ENCODE measurements around the gene LILRA2. TPM values are rescaled to one million over a fixed set of nuclear protein-coding genes. Genes with fewer than 3 reads are reported as not detected.
"Not testable (repeated sequence)": the region's sequence is repeated elsewhere in the genome, so short reads cannot be mapped to it uniquely, and the experiment has no call there.

LILRA2 gene
- total RNA-seq, 5 donors from 2014 or later (not counting 1 experiment from before 2014, with no cell fraction given): 0.16 to 0.47 (median 0.37) TPM; not detected in 1

GRCh38 chr19:54578268-54578667, 4.7 kb downstream of the LILRA2 start:
- H3K4me3 Mint-ChIP-seq; H3K27ac ChIP-seq (ENCODE audit: low read length); H3K4me3 ChIP-seq (ENCODE audit: control insufficient read depth in 1 of 2, extremely low read depth in 1 of 2, low read length in 1 of 2); H3K36me3 Mint-ChIP-seq; DNase-seq; CTCF ChIA-PET; H3K4me1 Mint-ChIP-seq; H3K36me3 ChIP-seq (ENCODE audit: control insufficient read depth in 2 of 2, extremely low read depth in 1 of 2, insufficient read depth in 1 of 2, low read length in 1 of 2); H3K27ac Mint-ChIP-seq; POLR2A ChIA-PET; H3K9me3 ChIP-seq; ATAC-seq (replicated peaks in 1 of 4); H3K9me3 Mint-ChIP-seq; H3K4me1 ChIP-seq (ENCODE audit: control insufficient read depth in 1 of 2, extremely low read depth in 1 of 2, insufficient read depth in 2 of 2, low read length in 2 of 2): not testable (repeated sequence)
- 100% methylated on average over 1 of the region's 5 CpGs for WGBS (ENCODE audit: insufficient coverage)
- peaks cover 17 to 26% of the 10 kb centered on the region in 2 donors for H3K27me3 Mint-ChIP-seq
- H3K27me3 ChIP-seq (replicated peaks in 1 of 2; ENCODE audit: control insufficient read depth in 2 of 2, extremely low read depth in 1 of 2, insufficient read depth in 2 of 2, low read length in 1 of 2): peaks cover 0 to 26% of the 10 kb centered on the region in 2 experiments

DNA sequence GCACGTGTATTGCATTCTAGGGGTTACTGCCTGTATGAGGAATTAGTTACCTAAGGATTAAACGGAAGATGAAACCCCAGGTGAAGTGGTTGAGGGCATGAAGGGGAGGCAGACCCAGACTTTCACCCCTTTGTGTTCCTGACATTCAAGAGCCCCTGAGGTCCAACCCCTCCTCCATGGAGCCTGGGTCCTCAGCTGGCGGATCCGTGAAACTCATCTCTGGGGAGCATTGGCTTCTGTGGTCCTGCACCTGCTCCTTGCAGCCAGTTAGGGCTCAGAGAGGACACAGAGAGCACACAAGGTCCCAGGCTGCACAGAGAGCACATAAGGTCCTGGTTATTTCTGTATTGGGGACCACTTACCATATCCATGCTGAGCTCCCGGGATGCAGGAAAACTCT, 12.8 kb downstream of the LILRA2 start:
- Histone ChIP-seq H3K36me3 (ENCODE audit: control insufficient read depth in 2 of 2, extremely low read depth in 1 of 2, insufficient read depth in 1 of 2, low read length in 1 of 2) (no peaks in the 10 kb centered on the region), H3K4me3 (ENCODE audit: control insufficient read depth in 1 of 2, extremely low read depth in 1 of 2, low read length in 1 of 2) (no peak overlapping the region), H3K9me3 (no peaks in the 10 kb centered on the region), H3K4me1 (ENCODE audit: control insufficient read depth in 1 of 2, extremely low read depth in 1 of 2, insufficient read depth in 2 of 2, low read length in 2 of 2) (no peaks in the 10 kb centered on the region), H3K27ac (ENCODE audit: low read length) (no peak overlapping the region), H3K27me3 (replicated peaks in 1 of 2; ENCODE audit: control insufficient read depth in 2 of 2, extremely low read depth in 1 of 2, insufficient read depth in 2 of 2, low read length in 1 of 2) (peaks cover 0 to 36% of the 10 kb centered on the region in 2 experiments)
- no peak overlapping the region for H3K27ac Mint-ChIP-seq
- WGBS (ENCODE audit: insufficient coverage): 87% methylated on average over 2 of the region's 5 CpGs
- H3K4me1 Mint-ChIP-seq: no peaks in the 10 kb centered on the region
- POLR2A ChIA-PET: no interaction called here
- no peak for DNase-seq
- CTCF ChIA-PET: no interaction called here
- no peak overlapping the region for H3K4me3 Mint-ChIP-seq
- H3K27me3 Mint-ChIP-seq: peaks cover 37 to 45% of the 10 kb centered on the region in 2 donors
- no peak for ATAC-seq (replicated peaks in 1 of 4)
- no peaks in the 10 kb centered on the region for H3K36me3 Mint-ChIP-seq
- peaks cover 12 to 20% (median 19%) of the 10 kb centered on the region in 3 donors for H3K9me3 Mint-ChIP-seq

- Histone ChIP-seq H3K4me1 (ENCODE audit: control insufficient read depth in 1 of 2, extremely low read depth in 1 of 2, insufficient read depth in 2 of 2, low read length in 2 of 2) (no peaks in the 10 kb centered on the region), H3K36me3 (ENCODE audit: control insufficient read depth in 2 of 2, extremely low read depth in 1 of 2, insufficient read depth in 1 of 2, low read length in 1 of 2) (no peaks in the 10 kb centered on the region), H3K27ac (ENCODE audit: low read length) (no peak overlapping the region), H3K9me3 (no peaks in the 10 kb centered on the region), H3K4me3 (ENCODE audit: control insufficient read depth in 1 of 2, extremely low read depth in 1 of 2, low read length in 1 of 2) (no peak overlapping the region), H3K27me3 (replicated peaks in 1 of 2; ENCODE audit: control insufficient read depth in 2 of 2, extremely low read depth in 1 of 2, insufficient read depth in 2 of 2, low read length in 1 of 2) (peaks cover 0 to 37% of the 10 kb centered on the region in 2 experiments)
- H3K4me1 Mint-ChIP-seq: no peaks in the 10 kb centered on the region
- CTCF ChIA-PET: no interaction called here
- H3K36me3 Mint-ChIP-seq: no peaks in the 10 kb centered on the region
- POLR2A ChIA-PET: no interaction called here
- no peak overlapping the region for H3K27ac Mint-ChIP-seq
- no peak for ATAC-seq (replicated peaks in 1 of 4)
- 73% methylated on average over 4 of the region's 7 CpGs for WGBS (ENCODE audit: insufficient coverage)
- H3K27me3 Mint-ChIP-seq: peaks cover 39 to 50% of the 10 kb centered on the region in 2 donors
- peaks cover 12 to 22% (median 20%) of the 10 kb centered on the region in 3 donors for H3K9me3 Mint-ChIP-seq
- H3K4me3 Mint-ChIP-seq: no peak overlapping the region
- no peak for DNase-seq
Observed at GRCh38 chr19:54587026-54587425, 13.4 kb downstream of the LILRA2 start.

DNA sequence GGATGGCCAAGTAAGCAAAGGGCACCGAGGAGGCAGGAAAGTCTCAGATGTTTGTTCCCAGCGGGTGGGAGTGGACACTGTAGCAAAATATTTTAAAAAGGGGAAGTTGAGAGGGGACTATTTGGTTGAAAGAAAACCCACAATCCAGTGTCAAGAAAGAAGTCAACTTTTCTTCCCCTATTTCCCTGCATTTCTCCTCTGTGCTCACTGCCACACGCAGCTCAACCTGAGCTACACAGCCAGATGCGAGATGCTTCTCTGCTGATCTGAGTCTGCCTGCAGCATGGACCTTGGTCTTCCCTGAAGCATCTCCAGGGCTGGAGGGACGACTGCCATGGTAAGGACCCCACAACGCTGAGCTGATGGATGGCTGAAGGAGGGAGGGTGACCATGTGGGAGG, 19.9 kb downstream of the LILRA2 start, which contains the start of gene LILRA1:
LILRA1 (plus strand) TSS at position 188 of the 400 bp plus-strand sequence. CDS start 613 bp downstream, outside the sequence.
- peaks cover 0 to 17% (median 15%) of the 10 kb centered on the region in 3 donors for H3K9me3 Mint-ChIP-seq
- H3K4me1 Mint-ChIP-seq; H3K36me3 Mint-ChIP-seq; H3K4me1 ChIP-seq (ENCODE audit: control insufficient read depth in 1 of 2, extremely low read depth in 1 of 2, insufficient read depth in 2 of 2, low read length in 2 of 2); H3K9me3 ChIP-seq; H3K27ac ChIP-seq (ENCODE audit: low read length); POLR2A ChIA-PET; DNase-seq; H3K4me3 Mint-ChIP-seq; H3K4me3 ChIP-seq (ENCODE audit: control insufficient read depth in 1 of 2, extremely low read depth in 1 of 2, low read length in 1 of 2); H3K27ac Mint-ChIP-seq; ATAC-seq (replicated peaks in 1 of 4); CTCF ChIA-PET; H3K36me3 ChIP-seq (ENCODE audit: control insufficient read depth in 2 of 2, extremely low read depth in 1 of 2, insufficient read depth in 1 of 2, low read length in 1 of 2): not testable (repeated sequence)
- 0% methylated on average over 2 of the region's 6 CpGs for whole genome bisulfite sequencing (ENCODE audit: insufficient coverage)
- peaks cover 0 to 58% of the 10 kb centered on the region in 2 experiments for H3K27me3 ChIP-seq (replicated peaks in 1 of 2; ENCODE audit: control insufficient read depth in 2 of 2, extremely low read depth in 1 of 2, insufficient read depth in 2 of 2, low read length in 1 of 2)
- H3K27me3 Mint-ChIP-seq: peaks cover 22 to 51% of the 10 kb centered on the region in 2 donors

DNA sequence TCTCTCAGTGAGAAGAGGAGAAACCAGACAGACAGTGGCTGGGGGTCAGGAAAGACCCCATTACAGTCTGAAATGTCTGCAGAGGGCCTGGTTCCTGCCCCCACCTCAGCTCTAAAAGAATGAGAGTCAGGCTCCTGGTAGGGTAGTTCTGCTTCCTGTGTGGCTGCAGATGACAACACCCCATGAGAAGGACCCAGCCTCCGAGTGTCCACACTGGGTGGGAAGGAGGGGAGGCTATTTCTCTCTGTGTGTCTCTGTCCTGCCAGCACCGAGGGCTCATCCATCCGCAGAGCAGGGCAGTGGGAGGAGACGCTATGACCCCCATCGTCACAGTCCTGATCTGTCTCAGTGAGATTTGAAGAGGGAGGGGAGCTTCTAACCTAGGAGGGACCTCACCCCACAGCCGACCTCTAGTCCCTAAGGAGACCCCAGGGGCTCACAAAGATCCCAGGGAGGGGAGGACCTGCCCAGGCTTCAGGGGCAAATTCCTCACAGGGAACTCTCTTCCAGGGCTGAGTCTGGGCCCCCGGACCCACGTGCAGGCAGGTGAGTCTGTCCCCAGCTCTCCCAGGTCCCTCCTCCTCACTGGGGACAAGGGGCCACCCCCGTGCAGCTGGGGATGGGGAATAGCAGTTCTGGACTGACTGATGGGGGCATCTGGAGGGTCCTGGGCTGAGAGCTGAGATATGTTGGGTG, 20.5 kb downstream of the LILRA2 start:
- POLR2A ChIA-PET; H3K4me3 ChIP-seq (ENCODE audit: control insufficient read depth in 1 of 2, extremely low read depth in 1 of 2, low read length in 1 of 2); H3K36me3 Mint-ChIP-seq; H3K9me3 ChIP-seq; H3K27ac Mint-ChIP-seq; DNase-seq; H3K27ac ChIP-seq (ENCODE audit: low read length); H3K4me1 Mint-ChIP-seq; H3K4me3 Mint-ChIP-seq; H3K36me3 ChIP-seq (ENCODE audit: control insufficient read depth in 2 of 2, extremely low read depth in 1 of 2, insufficient read depth in 1 of 2, low read length in 1 of 2); ATAC-seq (replicated peaks in 1 of 4); H3K4me1 ChIP-seq (ENCODE audit: control insufficient read depth in 1 of 2, extremely low read depth in 1 of 2, insufficient read depth in 2 of 2, low read length in 2 of 2); CTCF ChIA-PET: not testable (repeated sequence)
- peaks cover 0 to 58% of the 10 kb centered on the region in 2 experiments for H3K27me3 ChIP-seq (replicated peaks in 1 of 2; ENCODE audit: control insufficient read depth in 2 of 2, extremely low read depth in 1 of 2, insufficient read depth in 2 of 2, low read length in 1 of 2)
- Mint-ChIP-seq H3K9me3 (peaks cover 0 to 15% (median 15%) of the 10 kb centered on the region in 3 donors), H3K27me3 (peaks cover 22 to 47% of the 10 kb centered on the region in 2 donors)
- WGBS (ENCODE audit: insufficient coverage): 0% methylated on average over 1 of the region's 9 CpGs

- DNase-seq (no peak), ATAC-seq (replicated peaks in 1 of 4) (no peak)
- H3K27ac ChIP-seq (ENCODE audit: low read length): no peak overlapping the region
- no peak overlapping the region for H3K27ac Mint-ChIP-seq
- ChIA-PET CTCF (no interaction called here), POLR2A (no interaction called here)
- H3K4me3 Mint-ChIP-seq: no peak overlapping the region
- H3K4me3 ChIP-seq (ENCODE audit: control insufficient read depth in 1 of 2, extremely low read depth in 1 of 2, low read length in 1 of 2): no peak overlapping the region
- peaks cover 0 to 3% of the 10 kb centered on the region in 2 experiments for H3K4me1 ChIP-seq (ENCODE audit: control insufficient read depth in 1 of 2, extremely low read depth in 1 of 2, insufficient read depth in 2 of 2, low read length in 2 of 2)
- 60% methylated on average over 1 of the region's 5 CpGs for WGBS (ENCODE audit: insufficient coverage)
- no peaks in the 10 kb centered on the region for H3K36me3 Mint-ChIP-seq
- H3K4me1 Mint-ChIP-seq: no peaks in the 10 kb centered on the region
- no peaks in the 10 kb centered on the region for H3K36me3 ChIP-seq (ENCODE audit: control insufficient read depth in 2 of 2, extremely low read depth in 1 of 2, insufficient read depth in 1 of 2, low read length in 1 of 2)
- H3K9me3 Mint-ChIP-seq: peaks cover 0 to 12% (median 12%) of the 10 kb centered on the region in 3 donors
- H3K27me3 ChIP-seq (replicated peaks in 1 of 2; ENCODE audit: control insufficient read depth in 2 of 2, extremely low read depth in 1 of 2, insufficient read depth in 2 of 2, low read length in 1 of 2): peaks cover 0 to 59% of the 10 kb centered on the region in 2 experiments
- peaks cover 22 to 47% of the 10 kb centered on the region in 2 donors for H3K27me3 Mint-ChIP-seq
- no peaks in the 10 kb centered on the region for H3K9me3 ChIP-seq
Observed at GRCh38 chr19:54594737-54595136, 21.1 kb downstream of the LILRA2 start.
